ENCODE measurements around the gene LRRK1.

LRRK1 gene

DNA sequence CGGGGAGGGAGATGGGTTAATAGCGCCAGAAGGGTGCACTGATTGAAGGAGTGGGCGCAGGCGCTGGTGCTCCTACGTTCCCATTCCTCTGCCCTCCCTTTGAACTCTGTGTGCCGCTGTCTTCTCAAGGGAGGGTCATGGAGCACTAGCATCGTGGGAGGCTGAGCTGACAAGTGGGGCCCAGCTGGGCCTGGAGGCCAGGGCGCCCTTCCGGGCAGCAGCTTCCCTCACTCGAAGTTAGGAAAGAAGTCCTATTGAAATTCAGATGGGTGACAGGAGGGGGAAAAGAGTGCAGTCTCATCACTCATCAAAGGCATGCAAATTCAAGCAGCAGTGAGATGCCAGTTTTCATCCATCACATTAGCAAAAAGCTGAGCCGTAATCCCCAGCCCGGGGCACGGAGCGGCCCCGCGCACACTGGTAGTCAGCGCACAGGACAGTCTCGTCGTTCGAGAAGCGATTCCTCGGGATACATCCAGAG is 128.2 kb downstream of the LRRK1 start:
- DNase-seq (ENCODE audit: low read depth in 2 of 2) = no peak
- H3K4me3 ChIP-seq (replicated peaks in 1 of 2; ENCODE audit: low read depth in 2 of 2, low read length in 2 of 2) = no peak overlapping the region
- TF ChIP-seq, protein P1, sequence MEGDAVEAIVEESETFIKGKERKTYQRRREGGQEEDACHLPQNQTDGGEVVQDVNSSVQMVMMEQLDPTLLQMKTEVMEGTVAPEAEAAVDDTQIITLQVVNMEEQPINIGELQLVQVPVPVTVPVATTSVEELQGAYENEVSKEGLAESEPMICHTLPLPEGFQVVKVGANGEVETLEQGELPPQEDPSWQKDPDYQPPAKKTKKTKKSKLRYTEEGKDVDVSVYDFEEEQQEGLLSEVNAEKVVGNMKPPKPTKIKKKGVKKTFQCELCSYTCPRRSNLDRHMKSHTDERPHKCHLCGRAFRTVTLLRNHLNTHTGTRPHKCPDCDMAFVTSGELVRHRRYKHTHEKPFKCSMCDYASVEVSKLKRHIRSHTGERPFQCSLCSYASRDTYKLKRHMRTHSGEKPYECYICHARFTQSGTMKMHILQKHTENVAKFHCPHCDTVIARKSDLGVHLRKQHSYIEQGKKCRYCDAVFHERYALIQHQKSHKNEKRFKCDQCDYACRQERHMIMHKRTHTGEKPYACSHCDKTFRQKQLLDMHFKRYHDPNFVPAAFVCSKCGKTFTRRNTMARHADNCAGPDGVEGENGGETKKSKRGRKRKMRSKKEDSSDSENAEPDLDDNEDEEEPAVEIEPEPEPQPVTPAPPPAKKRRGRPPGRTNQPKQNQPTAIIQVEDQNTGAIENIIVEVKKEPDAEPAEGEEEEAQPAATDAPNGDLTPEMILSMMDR (IDR thresholded peaks at IDR 0.05; ENCODE audit: low read depth, low read length) = no peak

DNA sequence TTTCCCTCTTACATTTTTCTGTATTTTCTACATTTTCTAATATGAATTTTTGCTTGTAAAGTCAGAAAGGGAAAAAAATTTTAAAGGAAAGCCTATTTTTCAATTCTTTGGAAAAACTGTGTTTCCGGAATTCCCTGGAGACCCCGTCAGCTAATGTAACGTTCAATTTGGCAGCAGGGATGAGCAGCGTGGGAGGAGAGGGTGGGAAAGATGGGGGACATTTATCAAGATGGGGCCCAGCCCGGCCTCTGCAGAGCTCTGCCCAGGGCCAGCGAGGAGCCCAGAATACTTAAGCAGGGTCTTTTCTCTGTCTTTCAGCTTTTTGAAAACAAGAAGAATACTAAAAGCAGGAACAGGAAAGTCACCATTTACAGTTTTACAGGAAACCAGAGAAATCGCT is 129.0 kb downstream of the LRRK1 start:
- no peak for DNase-seq (ENCODE audit: low read depth in 2 of 2)
- TF ChIP-seq, protein P1 (IDR thresholded peaks at IDR 0.05; ENCODE audit: low read depth, low read length) = no peak
- H3K4me3 ChIP-seq (replicated peaks in 1 of 2; ENCODE audit: low read depth in 2 of 2, low read length in 2 of 2) = no peak overlapping the region

DNA sequence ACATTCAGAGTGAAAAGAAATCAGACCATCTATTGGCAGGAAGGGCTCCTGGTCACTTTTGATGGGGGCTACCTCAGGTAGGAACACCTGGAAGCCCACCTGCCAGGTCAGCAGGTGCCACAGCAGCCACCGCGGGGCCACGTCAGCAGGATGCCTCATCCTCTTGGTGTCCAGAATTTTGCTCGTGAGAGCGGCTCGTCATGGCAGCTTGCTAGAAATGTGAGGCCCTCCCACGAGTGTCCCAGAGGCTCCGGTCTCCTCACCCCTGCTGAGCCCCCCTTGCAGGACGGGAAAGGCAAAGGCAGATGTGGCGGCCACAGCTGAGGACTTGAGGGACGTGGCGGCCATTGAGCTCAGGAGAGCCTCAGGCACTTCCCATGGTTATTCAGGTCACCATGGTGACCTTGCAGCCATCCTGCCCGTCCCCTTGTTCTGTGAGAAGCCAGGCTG is 129.4 kb downstream of the LRRK1 start:
- TF ChIP-seq, protein P1 (IDR thresholded peaks at IDR 0.05; ENCODE audit: low read depth, low read length) = no peak
- DNase-seq (ENCODE audit: low read depth in 2 of 2) = no peak
- no peak overlapping the region for H3K4me3 ChIP-seq (replicated peaks in 1 of 2; ENCODE audit: low read depth in 2 of 2, low read length in 2 of 2)

DNA sequence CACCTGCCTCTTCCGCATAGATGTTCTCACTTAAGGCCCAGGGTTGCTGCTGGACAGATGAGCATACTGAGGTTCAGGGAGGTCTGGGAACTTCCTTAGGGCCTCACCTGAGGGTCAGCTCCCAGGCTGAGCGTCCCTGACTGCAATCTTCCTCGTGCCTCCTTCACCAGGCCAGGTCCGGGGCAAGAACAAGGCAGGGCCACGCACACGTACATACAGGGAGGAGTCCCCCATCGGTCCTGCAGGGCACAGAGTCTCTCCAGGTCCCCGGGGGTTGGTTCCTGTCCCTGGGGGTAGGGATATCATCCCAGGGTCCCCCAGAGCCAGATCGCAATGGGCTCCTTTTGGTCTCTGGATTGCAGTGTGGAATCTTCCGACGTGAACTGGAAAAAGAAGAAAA is 130.1 kb downstream of the LRRK1 start:
- DNase-seq (ENCODE audit: low read depth in 2 of 2) = no peak
- H3K4me3 ChIP-seq (replicated peaks in 1 of 2; ENCODE audit: low read depth in 2 of 2, low read length in 2 of 2) = no peak overlapping the region
- TF ChIP-seq, protein P1 (IDR thresholded peaks at IDR 0.05; ENCODE audit: low read depth, low read length) = no peak

DNA sequence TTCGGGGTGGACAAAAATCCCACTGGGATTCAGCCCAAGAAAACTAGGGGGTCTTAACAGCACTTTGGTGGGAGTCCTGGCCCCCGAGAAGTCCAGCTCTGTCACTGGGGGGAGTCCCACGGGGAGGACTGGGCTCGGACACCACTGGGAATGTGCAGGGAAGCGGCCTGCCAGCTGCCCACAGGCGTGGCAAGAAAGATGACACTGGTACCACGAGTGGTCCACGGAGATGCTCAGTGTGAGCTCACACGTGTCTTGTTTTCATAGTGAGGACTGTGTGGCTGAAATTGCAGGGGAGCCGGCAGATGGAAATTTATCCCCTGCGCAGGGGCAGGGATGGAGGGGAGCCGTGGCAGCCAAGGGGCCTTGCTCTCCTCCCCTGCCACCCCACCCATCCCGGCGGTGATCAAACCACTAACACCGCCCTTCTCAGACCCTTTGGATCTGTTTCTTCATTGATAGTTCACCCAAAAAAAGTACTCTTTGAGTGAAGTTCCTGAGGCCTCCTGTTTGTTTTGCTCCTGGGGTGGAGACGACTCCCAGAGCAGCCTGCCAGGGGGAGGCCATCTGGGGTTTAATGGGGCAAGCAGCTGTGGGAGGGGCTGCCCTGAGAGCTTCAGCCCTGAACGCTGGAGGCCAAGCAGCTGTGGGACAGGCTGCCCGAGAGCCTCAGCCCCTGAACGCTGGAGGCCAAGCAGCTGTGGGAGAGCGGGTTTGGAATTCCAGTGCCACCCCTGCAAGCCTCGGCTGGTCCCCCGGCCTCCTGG is 130.9 kb downstream of the LRRK1 start:
- no peak for DNase-seq (ENCODE audit: low read depth in 2 of 2)
- TF ChIP-seq, protein P1 (IDR thresholded peaks at IDR 0.05; ENCODE audit: low read depth, low read length) = no peak

DNA sequence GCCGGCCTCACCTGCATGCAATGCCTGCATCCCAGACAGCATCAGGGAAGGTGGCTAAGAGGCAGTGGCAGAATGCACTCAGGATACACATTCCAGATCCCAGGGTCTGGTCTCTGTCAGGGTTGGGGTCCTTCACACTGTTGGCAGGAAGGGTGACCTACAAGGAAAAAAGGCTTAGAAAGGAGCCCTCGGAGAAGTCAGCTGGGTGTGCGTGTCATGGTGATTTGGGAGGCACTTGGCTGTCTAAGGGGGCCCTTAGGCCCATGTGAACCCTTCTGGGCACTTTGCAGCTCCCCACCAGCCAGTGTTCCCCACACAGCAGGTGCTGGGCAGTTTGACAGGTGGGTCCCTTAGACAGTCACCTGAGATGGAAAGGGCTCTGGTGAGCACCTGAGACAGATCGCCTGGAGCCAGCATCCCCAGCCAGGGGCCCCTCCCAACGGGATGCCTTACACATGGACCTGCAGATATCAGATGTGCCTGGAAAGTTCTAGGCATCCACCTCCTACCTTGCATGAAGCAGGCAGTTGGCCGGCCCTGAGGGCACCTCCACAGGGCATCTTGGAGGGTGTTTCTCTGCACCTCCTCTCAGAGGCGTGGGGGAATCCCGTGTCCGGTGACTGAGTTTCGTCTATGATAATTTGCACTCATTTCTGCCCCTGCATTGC is 131.6 kb downstream of the LRRK1 start:
- no peak overlapping the region for H3K4me3 ChIP-seq (replicated peaks in 1 of 2; ENCODE audit: low read depth in 2 of 2, low read length in 2 of 2)
- no peak for DNase-seq (ENCODE audit: low read depth in 2 of 2)
- TF ChIP-seq, protein P1 (IDR thresholded peaks at IDR 0.05; ENCODE audit: low read depth, low read length) = no peak

More for the DNA sequence above, 130.9 kb downstream of the LRRK1 start:
- no peak overlapping the region for H3K4me3 ChIP-seq (replicated peaks in 1 of 2; ENCODE audit: low read depth in 2 of 2, low read length in 2 of 2)
